Neuronal stem cell (in vitro differentiated cells): Measurements from ENCODE around the gene PTMA.

Experiments used
- DNase-seq: peaks from one replicate; pipeline ENCODE4 v3.0.0-alpha.2; 2013; ENCODE audit warnings: low spot score
- H2AFZ ChIP-seq: one replicate; pipeline ENCODE4 v1.6.1; 2013; ENCODE audit warnings: mild to moderate bottlenecking, low read length, inconsistent platforms
- H2AK5ac ChIP-seq: 2 replicates; pipeline ENCODE4 v1.6.1; 2013; ENCODE audit warnings: low read depth, mild to moderate bottlenecking, inconsistent platforms, low read length, moderate library complexity, mixed read lengths
- H2BK120ac ChIP-seq: 2 replicates; pipeline ENCODE4 v1.6.1; 2013; ENCODE audit warnings: low read depth, mild to moderate bottlenecking, inconsistent platforms, low read length, moderate library complexity, mixed read lengths
- H2BK12ac ChIP-seq: one replicate; pipeline ENCODE4 v1.6.1; 2013; ENCODE audit warnings: low read length, inconsistent platforms
- H2BK15ac ChIP-seq: 2 replicates; pipeline ENCODE4 v1.6.1; 2013; ENCODE audit warnings: mild to moderate bottlenecking, low read length, inconsistent platforms, mixed read lengths
- H2BK5ac ChIP-seq: one replicate; pipeline ENCODE4 v1.6.1; 2013; ENCODE audit warnings: inconsistent platforms, mild to moderate bottlenecking, low read length, moderate library complexity
- H3K14ac ChIP-seq: one replicate; pipeline ENCODE4 v1.6.1; 2013; ENCODE audit warnings: low read length, inconsistent platforms
- H3K18ac ChIP-seq: 2 replicates; pipeline ENCODE4 v1.6.1; 2013; ENCODE audit warnings: low read length, inconsistent platforms
- H3K23ac ChIP-seq: 2 replicates; pipeline ENCODE4 v1.6.1; 2013; ENCODE audit warnings: low read depth, mild to moderate bottlenecking, mixed read lengths, low read length, inconsistent platforms; ENCODE audit not compliant: poor library complexity
- H3K27ac ChIP-seq: replicated peaks from 3 replicates; pipeline ENCODE4 v1.5.1; 2013; ENCODE audit warnings: low read length, inconsistent platforms
- H3K27me3 ChIP-seq, 3 experiments: 2 replicates each; pipeline ENCODE4 v1.6.1; 2013; ENCODE audit warnings: low read length in 3 of 3, mild to moderate bottlenecking in 2 of 3, inconsistent platforms in 1 of 3, low read depth in 1 of 3, mixed read lengths in 1 of 3, moderate library complexity in 1 of 3; ENCODE audit not compliant: control insufficient read depth in 3 of 3, insufficient read depth in 3 of 3
- H3K36me3 ChIP-seq, 2 donors: replicated peaks in 1 of 2; 2 replicates each; pipeline ENCODE4 v1.6.1; 2013; ENCODE audit warnings: low read length in 2 of 2; ENCODE audit not compliant: control insufficient read depth in 2 of 2, insufficient read depth in 2 of 2
- H3K4ac ChIP-seq: 2 replicates; pipeline ENCODE4 v1.6.1; 2013; ENCODE audit warnings: inconsistent platforms, mild to moderate bottlenecking, low read length, moderate library complexity
- H3K4me1 ChIP-seq, 2 donors: 1 replicate in 1 of 2; 2 replicates in 1 of 2; pipeline ENCODE4 v1.6.1; 2013; ENCODE audit warnings: low read length in 2 of 2, low read depth in 1 of 2; ENCODE audit not compliant: control insufficient read depth in 2 of 2, insufficient read depth in 1 of 2
- H3K4me2 ChIP-seq: one replicate; pipeline ENCODE4 v1.6.1; 2013; ENCODE audit warnings: mild to moderate bottlenecking, low read length, inconsistent platforms; ENCODE audit not compliant: insufficient read depth, poor library complexity, severe bottlenecking
- H3K4me3 ChIP-seq, 2 donors: 2 replicates each; pipeline ENCODE4 v1.5.1; 2013; ENCODE audit warnings: low read length in 2 of 2, mild to moderate bottlenecking in 2 of 2, inconsistent platforms in 1 of 2, moderate library complexity in 1 of 2
- H3K79me1 ChIP-seq: one replicate; pipeline ENCODE4 v1.6.1; 2013; ENCODE audit warnings: low read depth, mild to moderate bottlenecking, inconsistent platforms, low read length, moderate library complexity
- H3K9ac ChIP-seq: one replicate; pipeline ENCODE4 v1.6.1; 2013; ENCODE audit warnings: mild to moderate bottlenecking, low read depth, low read length, inconsistent platforms; ENCODE audit not compliant: poor library complexity
- H3K9me3 ChIP-seq, 2 donors: replicated peaks in 1 of 2; 2 replicates each; pipeline versions ENCODE3 to v1.6.1; 2013; ENCODE audit warnings: low read length in 2 of 2, mild to moderate bottlenecking in 2 of 2, inconsistent platforms in 1 of 2, low read depth in 1 of 2, mixed read lengths in 1 of 2, moderate library complexity in 1 of 2; ENCODE audit not compliant: control insufficient read depth in 2 of 2, insufficient read depth in 1 of 2
- H4K8ac ChIP-seq: one replicate; pipeline ENCODE4 v1.6.1; 2013; ENCODE audit warnings: low read depth, mild to moderate bottlenecking, inconsistent platforms, low read length, moderate library complexity
- H4K91ac ChIP-seq: one replicate; pipeline ENCODE4 v1.6.1; 2013; ENCODE audit warnings: low read length, low read depth, mild to moderate bottlenecking, inconsistent platforms; ENCODE audit not compliant: poor library complexity
- WGBS, 2 donors: extraction: QIAGEN DNeasy Blood & Tissue Kit; methylation state at CpG; one replicate each; pipeline ENCODE4 v1.1.7; 2013; ENCODE audit warnings: missing lambda C conversion rate in 2 of 2, mixed read lengths in 1 of 2; ENCODE audit not compliant: insufficient read length in 2 of 2, insufficient replicate concordance in 1 of 2; ENCODE audit errors: extremely low coverage in 2 of 2; 5-methylcytosine and 5-hydroxymethylcytosine counted together

Gene PTMA

DNA sequence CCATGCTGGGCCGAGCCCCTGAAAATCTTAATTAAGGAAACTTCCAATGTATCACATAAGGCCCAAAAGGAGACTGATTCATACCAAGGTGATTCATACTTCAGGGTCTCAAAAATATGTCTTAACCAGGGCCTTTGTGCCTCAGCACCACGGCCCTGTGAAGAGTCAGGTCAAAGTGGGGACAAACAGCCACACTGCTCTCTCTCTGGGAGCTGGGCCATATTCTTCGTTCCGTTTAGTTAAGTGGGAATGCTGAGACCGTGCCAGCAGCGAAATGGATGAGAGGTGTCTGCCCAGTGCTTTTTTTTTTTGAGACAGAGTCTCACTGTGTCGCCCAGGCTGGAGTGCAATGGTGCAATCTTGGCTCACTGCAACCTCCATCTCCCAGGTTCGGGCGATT is 9.3 kb upstream of the PTMA start:
- Histone ChIP-seq H2BK120ac (no peak overlapping the region), H4K91ac (no peak overlapping the region), H3K9me3 (peaks cover 0 to 2% of the 10 kb centered on the region in 2 donors), H3K9ac (no peak overlapping the region), H3K4me3 (no peak overlapping the region), H4K8ac (no peak overlapping the region), H3K27ac (no peak overlapping the region), H3K27me3 (no peaks in the 10 kb centered on the region), H3K79me1 (peaks cover 3% of the 10 kb centered on the region), H3K4ac (no peak overlapping the region), H2BK12ac (no peak overlapping the region), H2AFZ (no peak overlapping the region), H2AK5ac (no peak overlapping the region), H3K4me2 (no peak overlapping the region), H2BK15ac (no peak overlapping the region), H2BK5ac (no peak overlapping the region), H3K14ac (no peak overlapping the region), H3K23ac (no peak overlapping the region), H3K36me3 (no peaks in the 10 kb centered on the region), H3K4me1 (peaks cover 0 to 3% of the 10 kb centered on the region in 2 donors), H3K18ac (no peak overlapping the region)
- no peak for DNase-seq
- WGBS, 2 donors = no CpG with 5 or more reads among the region's 9 CpGs

DNA sequence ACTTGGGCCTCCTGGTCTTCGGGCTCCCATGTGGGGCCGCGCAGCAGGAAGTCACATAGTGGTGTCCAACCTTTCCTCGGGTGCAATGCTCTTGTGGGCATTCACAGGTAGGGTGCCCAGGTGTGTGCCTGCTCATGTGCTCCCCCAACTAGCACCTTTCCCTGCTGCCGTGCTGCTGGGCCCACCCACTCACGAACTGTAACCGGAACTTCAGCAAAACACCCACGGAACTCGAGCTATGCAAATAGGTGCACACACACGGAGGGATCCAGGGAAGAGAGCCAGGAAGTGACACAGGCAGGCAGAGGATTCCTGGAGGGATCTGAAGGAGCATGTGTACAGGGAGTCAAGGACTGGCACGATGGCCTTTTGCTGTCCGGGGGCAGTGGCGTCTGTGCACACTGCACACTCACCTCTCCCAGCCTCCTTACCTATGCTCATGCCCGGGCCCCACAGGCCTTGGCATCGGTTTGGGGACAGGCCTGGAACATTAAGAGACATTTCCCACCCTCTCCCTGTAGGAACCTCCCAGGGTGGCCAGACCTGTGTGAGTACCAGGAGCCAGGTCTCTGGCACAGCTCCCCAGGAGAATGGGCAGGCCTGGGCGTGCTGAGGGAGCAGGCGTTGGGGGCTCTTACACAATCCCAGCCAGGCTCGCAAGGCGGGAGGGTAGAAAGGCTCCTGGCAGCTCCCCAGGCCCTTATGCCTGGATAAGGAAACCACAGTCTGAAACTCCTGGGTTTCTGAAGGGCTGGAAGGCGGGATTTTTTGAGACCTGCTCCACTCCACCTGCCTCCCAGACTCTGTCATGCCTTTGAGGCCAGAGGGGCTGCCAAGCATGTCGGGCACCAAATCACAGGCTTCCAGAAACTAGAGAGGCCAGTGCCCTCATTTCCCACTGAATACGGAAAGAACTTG is 6.6 kb upstream of the PTMA start:
- H3K4me3 ChIP-seq = peak overlapping the region in 1 of 2 donors; percentile 31
- peaks cover 2 to 11% of the 10 kb centered on the region in 2 donors for H3K9me3 ChIP-seq
- no peak overlapping the region for H2BK120ac ChIP-seq
- no peak overlapping the region for H3K4ac ChIP-seq
- H3K14ac ChIP-seq = peak overlapping the region; percentile 75
- peak overlapping the region; percentile 44 for H3K18ac ChIP-seq
- DNase-seq = no peak
- H3K36me3 ChIP-seq = no peaks in the 10 kb centered on the region
- H3K27ac ChIP-seq = no peak overlapping the region
- no peak overlapping the region for H3K4me2 ChIP-seq
- peak overlapping the region; percentile 92 for H2AK5ac ChIP-seq
- WGBS, 2 donors = no CpG with 5 or more reads among the region's 22 CpGs
- peak overlapping the region; percentile 49 for H2AFZ ChIP-seq
- peak overlapping the region; percentile 55 for H3K9ac ChIP-seq
- H3K23ac ChIP-seq = peak overlapping the region; percentile 89
- H3K4me1 ChIP-seq = peaks cover 5 to 7% of the 10 kb centered on the region in 2 donors
- H4K91ac ChIP-seq = no peak overlapping the region
- H3K27me3 ChIP-seq = peaks cover 0 to 2% (median 0%) of the 10 kb centered on the region in 3 experiments
- H2BK12ac ChIP-seq = peak overlapping the region; percentile 41
- H2BK15ac ChIP-seq = no peak overlapping the region
- H4K8ac ChIP-seq = no peak overlapping the region
- peaks cover 4% of the 10 kb centered on the region for H3K79me1 ChIP-seq
- H2BK5ac ChIP-seq = peak overlapping the region; percentile 39

DNA sequence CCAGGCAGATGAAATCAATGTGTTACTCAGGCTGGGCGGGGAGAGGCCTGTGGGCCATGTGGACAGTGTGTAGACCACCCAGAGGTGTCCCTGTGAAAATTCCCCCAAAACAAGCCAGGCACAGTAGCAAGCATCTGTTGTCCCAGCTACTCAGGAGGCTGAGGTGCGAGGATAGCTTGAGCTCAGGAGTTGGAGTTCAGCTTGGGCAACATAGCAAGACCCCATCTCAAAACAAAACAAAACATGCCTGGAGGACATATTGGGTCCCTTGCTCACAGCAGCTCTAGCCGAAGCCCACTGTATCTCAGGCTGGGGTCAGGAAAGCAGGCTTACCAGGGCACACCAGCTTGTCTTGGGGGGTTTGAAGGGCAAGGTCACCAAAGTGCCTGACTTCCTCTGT is 4.3 kb upstream of the PTMA start:
- Histone ChIP-seq H3K27me3 (peaks cover 0 to 2% (median 0%) of the 10 kb centered on the region in 3 experiments), H2BK120ac (no peak overlapping the region), H2BK12ac (no peak overlapping the region), H2BK15ac (no peak overlapping the region), H3K4ac (no peak overlapping the region), H3K18ac (no peak overlapping the region), H3K4me2 (no peak overlapping the region), H3K4me3 (no peak overlapping the region), H4K91ac (no peak overlapping the region), H4K8ac (no peak overlapping the region), H3K27ac (no peak overlapping the region), H2AFZ (no peak overlapping the region), H3K79me1 (peaks cover 4% of the 10 kb centered on the region), H2AK5ac (peak overlapping the region; percentile 89), H2BK5ac (no peak overlapping the region), H3K9me3 (peaks cover 2 to 11% of the 10 kb centered on the region in 2 donors), H3K9ac (no peak overlapping the region), H3K4me1 (peaks cover 7% of the 10 kb centered on the region in 2 donors), H3K14ac (no peak overlapping the region), H3K23ac (no peak overlapping the region), H3K36me3 (no peaks in the 10 kb centered on the region)
- no peak for DNase-seq
- WGBS, 2 donors = no CpG with 5 or more reads among the region's 3 CpGs
